K562 (cell line): ENCODE results near the gene CDC20. TPM values are rescaled to one million over a fixed set of nuclear protein-coding genes. Genes with fewer than 3 reads are reported as not detected.

Source experiments
- ATAC-seq: fragments of 200-7000 bp; cut with Tn5 transposase; 3 replicates; pipeline ENCODE4 v1.9.1; 2020; ENCODE audit warnings: moderate library complexity
- BruUV-seq: library from RNA; stranded (reverse); fragments of 400-500 nt; replicated peaks from 2 replicates; lab custom pipeline; 2021; lab: Mats Ljungman, UMichigan
- CTCF ChIA-PET: fragments of 300-600 bp; formaldehyde crosslinking; extraction: SDS; loops from one replicate; lab custom pipeline; 2021; ENCODE audit warnings: low intra/inter-chr PET ratio; lab: Yijun Ruan, JAX
- POLR2A ChIA-PET: fragments of 300-600, 350-650 bp; sonication (Branson Sonifier 250); formaldehyde crosslinking; extraction: SDS; loops from one replicate; lab custom pipeline; 2021; ENCODE audit warnings: antibody characterized with exemption, inconsistent platforms; lab: Yijun Ruan, JAX
- DNase-seq, 4 experiments: peaks; one replicate each; pipeline versions ENCODE4 v3.0.0 to v3.0.0-alpha.2; 2011 to 2018; ENCODE audit warnings: low spot score in 3 of 4, mixed read lengths in 3 of 4; ENCODE audit errors: extremely low read depth in 1 of 4
- FAIRE-seq: peaks from 2 replicates; lab custom pipeline; 2011; peaks lifted over from hg19 to GRCh38; lab: Jason Lieb, UNC
- H2AFZ ChIP-seq: 2 replicates; pipeline ENCODE4 v1.6.0; 2011; ENCODE audit warnings: low read depth, low read length, control low read depth, inconsistent platforms
- H3K27ac ChIP-seq: fragments of 200-600 bp; 3 replicates; pipeline ENCODE4 v1.8.0; 2011; ENCODE audit warnings: low read depth, mild to moderate bottlenecking, control low read depth, inconsistent platforms, low read length, moderate library complexity, mixed read lengths; ENCODE audit errors: extremely low read depth
- H3K27me3 ChIP-seq, 2 experiments: fragments of 300-600 bp in 1 of 2; 2 replicates in 1 of 2; 3 replicates in 1 of 2; pipeline versions ENCODE4 v1.6.0 to v1.8.0; 2011; ENCODE audit warnings: inconsistent platforms in 2 of 2, low read length in 2 of 2, mild to moderate bottlenecking in 1 of 2, mixed read lengths in 1 of 2, moderate library complexity in 1 of 2; ENCODE audit not compliant: control insufficient read depth in 2 of 2, insufficient read depth in 2 of 2
- H3K36me3 ChIP-seq: fragments of 300-600 bp; 3 replicates; pipeline ENCODE4 v1.8.0; 2011; ENCODE audit warnings: mild to moderate bottlenecking, low read length, inconsistent platforms; ENCODE audit not compliant: control insufficient read depth, insufficient read depth
- H3K4me1 ChIP-seq, 2 experiments: fragments of 200-600 bp in 1 of 2; replicated peaks in 1 of 2; 2 replicates in 1 of 2; 3 replicates in 1 of 2; pipeline versions ENCODE4 v1.5.1 to v1.8.0; 2011; ENCODE audit warnings: inconsistent platforms in 2 of 2, low read length in 2 of 2, mild to moderate bottlenecking in 1 of 2, mixed read lengths in 1 of 2, moderate library complexity in 1 of 2; ENCODE audit not compliant: control insufficient read depth in 2 of 2, insufficient read depth in 2 of 2
- H3K4me2 ChIP-seq: 2 replicates; pipeline ENCODE4 v1.6.1; 2011; ENCODE audit warnings: low read length, control low read depth, inconsistent platforms, mixed read lengths; ENCODE audit not compliant: insufficient read depth
- H3K4me3 ChIP-seq: fragments of 200-600 bp; sonication (generic), shearing (Covaris generic); 2 replicates; pipeline ENCODE4 v1.5.1; 2016; ENCODE audit warnings: control low read depth, inconsistent platforms
- H3K79me2 ChIP-seq: fragments of 200-600 bp; 3 replicates; pipeline ENCODE4 v1.8.0; 2011; ENCODE audit warnings: low read length, inconsistent platforms; ENCODE audit not compliant: control insufficient read depth, insufficient read depth
- H3K9ac ChIP-seq, 2 experiments: 2 replicates each; pipeline versions ENCODE4 v1.6.0 to v1.6.1; 2011; ENCODE audit warnings: low read depth in 2 of 2, low read length in 2 of 2, control low read depth in 1 of 2, inconsistent platforms in 1 of 2, mild to moderate bottlenecking in 1 of 2, mixed read lengths in 1 of 2; ENCODE audit not compliant: insufficient read depth in 1 of 2
- H3K9me1 ChIP-seq: one replicate; pipeline ENCODE4 v1.6.0; 2011; ENCODE audit warnings: inconsistent platforms, mild to moderate bottlenecking, low read length, moderate library complexity; ENCODE audit not compliant: control insufficient read depth, insufficient read depth
- H3K9me3 ChIP-seq: replicated peaks from 2 replicates; pipeline ENCODE4 v1.5.1; 2011; ENCODE audit warnings: low read depth, low read length, inconsistent platforms; ENCODE audit not compliant: control insufficient read depth, insufficient read depth
- H4K20me1 ChIP-seq: replicated peaks from 2 replicates; pipeline ENCODE4 v1.6.1; 2011; ENCODE audit warnings: low read length, inconsistent platforms, mixed read lengths; ENCODE audit not compliant: control insufficient read depth, insufficient read depth
- HNRNPL ChIP-seq: fragments of 200-400 bp; formaldehyde crosslinking; IDR thresholded peaks from 2 replicates; pipeline ENCODE4 v1.6.1; 2017; ENCODE audit warnings: low read depth, mild to moderate bottlenecking, low read length
- HOMEZ ChIP-seq: fragments of 250-450 bp; sonication (Bioruptor Pico); IDR thresholded peaks from 2 replicates; pipeline ENCODE4 v1.4.0; 2020; ENCODE audit warnings: mild to moderate bottlenecking, moderate library complexity
- IFI16 ChIP-seq: fragments of 250-450 bp; sonication (Bioruptor Pico); IDR thresholded peaks from 2 replicates; pipeline ENCODE4 v2.1.2; 2022; ENCODE audit warnings: mild to moderate bottlenecking, inconsistent platforms
- MCM2 ChIP-seq: fragments of 450-650 bp; IDR thresholded peaks from 2 replicates; pipeline ENCODE4 v1.6.1; 2017; ENCODE audit warnings: low read depth, mild to moderate bottlenecking
- TAL1 ChIP-seq: fragments of 450-650 bp; IDR thresholded peaks from 2 replicates; pipeline ENCODE4 v1.6.1; 2016; ENCODE audit warnings: mild to moderate bottlenecking
- ZKSCAN1 ChIP-seq: fragments of 150-350 bp; IDR thresholded peaks from 2 replicates; pipeline ENCODE4 v1.6.1; 2016; ENCODE audit warnings: low read depth, low read length
- ZMIZ1 ChIP-seq, 2 experiments: fragments of 150-350 bp in 1 of 2; IDR thresholded peaks; 2 replicates each; pipeline ENCODE4 v1.6.1; 2012 to 2016; ENCODE audit warnings: low read depth in 2 of 2, low read length in 2 of 2, mild to moderate bottlenecking in 1 of 2, moderate library complexity in 1 of 2
- ZSCAN32 ChIP-seq: fragments of 450-650 bp; formaldehyde crosslinking; IDR thresholded peaks from 2 replicates; pipeline ENCODE4 v1.4.0; 2020; ENCODE audit warnings: mild to moderate bottlenecking, moderate library complexity
- WGBS: fragments of 100-300 bp; shearing (Covaris generic); methylation state at CpG from one replicate; pipeline ENCODE4 v1.1.6; 2016; ENCODE audit warnings: low coverage, mixed read lengths; ENCODE audit not compliant: insufficient coverage; ENCODE audit errors: missing lambda C conversion rate; 5-methylcytosine and 5-hydroxymethylcytosine counted together
- in situ Hi-C: fragments of 300-500 bp; cut with MboI; formaldehyde crosslinking; loops from 4 replicates; pipeline ENCODE4 v1.15.0; 2018; ENCODE audit warnings: inconsistent platforms, mixed read lengths
- intact Hi-C: fragments of 100-400 bp; cut with micrococcal nuclease; formaldehyde crosslinking; loops from 2 replicates; pipeline ENCODE4 v1.14.2; 2022
- polyA plus RNA-seq, 8 experiments: library from polyadenylated mRNA; depleted of rRNA in 4 of 8; stranded (reverse) in 5 of 8; unstranded in 3 of 8; fragments of >200 nt; fragmentation: Nextera tagmentation in 2 of 8; fragmentation: Illumina TruSeq in 1 of 8; extraction: Ambion mirVana in 2 of 8; extraction: Trizol in 1 of 8; gene quantifications; 2 replicates each; pipeline versions ENCODE4 v1.2.1 to v1.2.3, GENCODE V29; 2011 to 2014; ENCODE audit warnings: inconsistent platforms in 1 of 8, missing spikeins in 1 of 8
- total RNA-seq, 7 experiments: library from RNA; depleted of rRNA in 6 of 7; stranded (reverse); fragments of >200 nt in 6 of 7; fragmentation: Illumina TruSeq in 2 of 7; extraction: Trizol in 2 of 7; gene quantifications; 2 replicates each; pipeline versions ENCODE4 v1.2.1 to v1.2.3, GENCODE V29; 2011 to 2021; ENCODE audit warnings: low replicate concordance in 1 of 7

CDC20 gene
- total and polyA plus RNA-seq, 9 of the 15 experiments (the other 6 are each of a cell fraction or from before 2014, with no cell fraction given), result 45.2 to 224 (median 121) TPM

GRCh38 chr1:43319766-43320165 lies 39.0 kb upstream of the CDC20 start:
- no peaks in the 10 kb centered on the region for H3K79me2 ChIP-seq
- no peaks in the 10 kb centered on the region for H3K36me3 ChIP-seq
- no peak overlapping the region for H3K27ac ChIP-seq
- ATAC-seq, result no peak
- H3K4me3 ChIP-seq, result no peak overlapping the region
- BruUV-seq, result no TSS peak
- no peak overlapping the region for H3K4me2 ChIP-seq
- CTCF ChIA-PET, result no interaction called here
- no peak for DNase-seq
- no peak for TF ChIP-seq HOMEZ (CRISPR knock-in tag)
- no peak for TF ChIP-seq ZSCAN32 (CRISPR knock-in tag)
- TF ChIP-seq IFI16 (CRISPR knock-in tag), result no peak
- no peak for TF ChIP-seq ZMIZ1 (IDR thresholded peaks at IDR 0.05; ENCODE audit: low read depth in 2 of 2, low read length in 2 of 2)
- no peak for TF ChIP-seq ZKSCAN1
- TF ChIP-seq TAL1, result no peak
- no peak for TF ChIP-seq MCM2
- no peak for TF ChIP-seq HNRNPL
- TF ChIP-seq, all 486 proteins: peak for 0
- intact Hi-C loops (no loop called here), in situ Hi-C loops (no loop called here)
- H4K20me1 ChIP-seq, result peaks cover 8% of the 10 kb centered on the region; the same call in 1 of the 2 replicates
- POLR2A ChIA-PET, result no interaction called here
- peaks cover 2% of the 10 kb centered on the region; the same call in 1 of the 2 replicates for H3K9me3 ChIP-seq
- FAIRE-seq, result no peak
- WGBS, result 97% methylated on average over 2 of the region's 3 CpGs
- H3K4me1 ChIP-seq, result peaks cover 3 to 11% of the 10 kb centered on the region in 2 experiments; a peak in 3 of 5 replicates
- no peak overlapping the region for H2AFZ ChIP-seq
- no peak overlapping the region for H3K9ac ChIP-seq
- H3K9me1 ChIP-seq, result no peaks in the 10 kb centered on the region
- peaks cover 6 to 21% of the 10 kb centered on the region in 2 experiments; a peak in 3 of 5 replicates for H3K27me3 ChIP-seq
